NB4 (cell line): ENCODE measurements around the gene AADAT.

ENCODE experiments used
- MYC ChIP-seq: IDR thresholded peaks from 2 replicates; pipeline ENCODE4 v1.6.1; 2011; ENCODE audit warnings: low read depth, low read length
- POLR2A ChIP-seq: IDR thresholded peaks from 2 replicates; pipeline ENCODE4 v1.6.1; 2011; ENCODE audit warnings: mild to moderate bottlenecking; ENCODE audit not compliant: insufficient read length; ENCODE audit errors: extremely low read depth
- TF ChIP-seq, protein P1 (sequence below): IDR thresholded peaks from one replicate; pipeline ENCODE4 v1.5.1; 2012; ENCODE audit warnings: low read depth, low read length
- TF ChIP-seq, protein P2 (sequence below): IDR thresholded peaks from 2 replicates; pipeline ENCODE4 v1.6.1; 2011; ENCODE audit warnings: low read depth, low read length

DNA sequence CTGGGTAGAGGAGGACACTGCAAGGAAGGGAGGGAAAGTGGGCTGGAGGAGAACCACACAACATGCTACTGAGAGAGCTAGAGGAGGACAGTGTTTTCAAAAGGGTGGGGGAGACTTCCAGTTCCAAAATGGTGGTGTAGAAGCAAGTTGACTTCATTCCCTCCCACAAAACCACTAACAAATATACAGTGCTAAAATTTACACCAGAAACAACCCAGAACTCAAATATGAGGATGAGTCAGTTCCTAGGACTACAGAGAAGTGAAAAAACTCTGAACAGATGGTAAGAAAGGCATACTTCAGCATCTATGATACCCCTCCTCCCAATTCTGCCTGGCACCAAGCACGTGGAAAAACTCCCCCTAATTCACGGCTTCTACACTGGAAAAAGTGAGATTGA is 9.8 kb downstream of the AADAT start:
- TF ChIP-seq, protein P1, sequence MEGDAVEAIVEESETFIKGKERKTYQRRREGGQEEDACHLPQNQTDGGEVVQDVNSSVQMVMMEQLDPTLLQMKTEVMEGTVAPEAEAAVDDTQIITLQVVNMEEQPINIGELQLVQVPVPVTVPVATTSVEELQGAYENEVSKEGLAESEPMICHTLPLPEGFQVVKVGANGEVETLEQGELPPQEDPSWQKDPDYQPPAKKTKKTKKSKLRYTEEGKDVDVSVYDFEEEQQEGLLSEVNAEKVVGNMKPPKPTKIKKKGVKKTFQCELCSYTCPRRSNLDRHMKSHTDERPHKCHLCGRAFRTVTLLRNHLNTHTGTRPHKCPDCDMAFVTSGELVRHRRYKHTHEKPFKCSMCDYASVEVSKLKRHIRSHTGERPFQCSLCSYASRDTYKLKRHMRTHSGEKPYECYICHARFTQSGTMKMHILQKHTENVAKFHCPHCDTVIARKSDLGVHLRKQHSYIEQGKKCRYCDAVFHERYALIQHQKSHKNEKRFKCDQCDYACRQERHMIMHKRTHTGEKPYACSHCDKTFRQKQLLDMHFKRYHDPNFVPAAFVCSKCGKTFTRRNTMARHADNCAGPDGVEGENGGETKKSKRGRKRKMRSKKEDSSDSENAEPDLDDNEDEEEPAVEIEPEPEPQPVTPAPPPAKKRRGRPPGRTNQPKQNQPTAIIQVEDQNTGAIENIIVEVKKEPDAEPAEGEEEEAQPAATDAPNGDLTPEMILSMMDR = no peak
- TF ChIP-seq POLR2A (no peak), MYC (no peak)
- TF ChIP-seq, protein P2, sequence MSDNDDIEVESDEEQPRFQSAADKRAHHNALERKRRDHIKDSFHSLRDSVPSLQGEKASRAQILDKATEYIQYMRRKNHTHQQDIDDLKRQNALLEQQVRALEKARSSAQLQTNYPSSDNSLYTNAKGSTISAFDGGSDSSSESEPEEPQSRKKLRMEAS = no peak
